ENCODE measurements around the gene TBKBP1.

TBKBP1 gene

DNA sequence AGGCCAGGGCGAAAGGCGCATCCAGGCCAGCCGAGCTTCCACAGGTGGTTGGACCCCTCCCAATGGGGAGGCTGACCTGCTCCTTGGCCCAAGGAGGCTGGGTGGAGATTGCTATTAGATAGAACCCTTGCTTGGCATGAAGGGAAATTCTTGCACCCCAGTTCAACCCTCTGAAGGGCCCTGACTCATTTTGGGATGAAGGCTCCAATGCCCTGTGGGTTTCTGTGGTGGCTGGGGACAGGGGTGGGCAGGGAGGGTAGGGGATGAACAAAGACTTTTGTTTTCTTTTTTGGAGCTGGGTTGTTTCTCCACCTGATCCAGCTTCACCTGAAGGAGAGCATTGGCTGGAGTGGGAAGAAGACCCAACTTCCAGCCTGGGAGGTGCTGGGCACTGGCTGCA, 22.4 kb downstream of the TBKBP1 start:
- no peak for DNase-seq

- DNase-seq: no peak
Measured at GRCh38 chr17:47717261-47717697, 23.3 kb downstream of the TBKBP1 start.

DNA sequence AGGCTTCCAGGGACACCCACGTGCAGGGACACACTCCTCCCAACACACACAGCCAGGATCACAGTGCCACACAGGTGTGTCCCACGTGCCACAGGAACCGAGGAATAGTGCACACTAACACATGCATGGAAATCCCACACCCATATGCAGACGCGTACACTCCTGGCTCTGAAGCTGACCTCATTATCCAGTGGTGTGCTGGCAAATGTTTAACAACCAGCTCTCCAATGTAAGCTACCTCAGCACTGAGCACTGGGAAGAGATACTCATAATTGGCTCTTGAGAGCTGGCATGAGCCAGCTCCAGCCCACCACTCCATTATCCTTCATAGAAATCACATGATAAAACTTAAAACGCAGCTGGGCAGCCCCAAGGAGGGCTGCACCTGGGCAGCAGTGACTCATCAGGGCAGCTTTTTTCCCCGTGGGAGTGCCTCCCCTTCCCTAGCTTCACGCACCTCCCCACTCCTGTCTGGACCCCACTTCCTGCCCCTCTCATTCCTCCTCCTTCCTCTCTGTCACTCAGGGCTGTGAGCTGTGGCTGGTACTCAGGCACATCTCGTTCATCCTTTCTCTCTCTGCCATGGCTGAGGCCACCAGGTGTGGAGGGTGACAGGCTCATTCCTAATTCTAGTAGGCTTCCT, 24.1 kb downstream of the TBKBP1 start:
- DNase-seq: no peak

DNA sequence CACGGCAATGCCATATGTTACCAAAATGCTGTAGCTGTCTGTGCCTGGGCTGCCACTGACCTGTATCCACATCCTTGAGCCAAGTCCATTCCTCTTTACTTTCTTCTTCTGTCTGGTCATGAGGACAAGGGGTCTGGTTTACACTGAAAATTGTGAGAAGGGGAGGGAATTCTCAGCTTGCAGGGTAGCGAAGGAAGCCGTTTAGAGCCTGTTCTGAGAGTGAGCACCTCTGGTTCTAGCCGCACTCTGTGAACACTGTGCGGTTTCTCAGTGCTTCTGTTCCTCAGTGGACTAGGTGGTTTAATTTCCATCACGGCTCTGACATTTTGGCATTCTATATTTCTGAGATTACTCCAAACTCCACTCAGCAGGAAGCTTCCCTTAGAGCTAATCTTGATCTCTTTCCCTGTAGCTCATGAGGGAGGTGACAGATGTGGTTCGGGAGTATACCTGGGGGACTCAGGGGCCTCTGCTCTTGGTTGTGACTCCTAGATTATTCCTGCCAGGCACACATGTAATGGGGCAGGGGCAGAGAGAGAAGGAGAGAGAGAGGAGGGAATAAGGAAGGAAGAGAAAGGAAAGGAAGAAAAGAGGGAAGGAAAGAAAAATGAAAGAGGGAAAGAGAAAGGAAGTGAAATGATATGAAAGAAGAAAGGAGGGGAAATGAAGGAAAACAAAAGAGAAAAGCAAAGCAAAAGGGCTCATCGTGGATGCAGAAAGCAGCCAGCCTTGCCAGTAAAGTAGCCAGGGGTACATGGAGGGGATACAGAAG, 24.9 kb downstream of the TBKBP1 start:
- no peak for DNase-seq

GRCh38 chr17:47719411-47720152, 25.6 kb downstream of the TBKBP1 start:
- DNase-seq: peak; percentile 95

GRCh38 chr17:47720196-47720595, 26.2 kb downstream of the TBKBP1 start:
- DNase-seq: no peak

GRCh38 chr17:47720754-47721533, 27.0 kb downstream of the TBKBP1 start:
- peak; percentile 98 for DNase-seq

DNA sequence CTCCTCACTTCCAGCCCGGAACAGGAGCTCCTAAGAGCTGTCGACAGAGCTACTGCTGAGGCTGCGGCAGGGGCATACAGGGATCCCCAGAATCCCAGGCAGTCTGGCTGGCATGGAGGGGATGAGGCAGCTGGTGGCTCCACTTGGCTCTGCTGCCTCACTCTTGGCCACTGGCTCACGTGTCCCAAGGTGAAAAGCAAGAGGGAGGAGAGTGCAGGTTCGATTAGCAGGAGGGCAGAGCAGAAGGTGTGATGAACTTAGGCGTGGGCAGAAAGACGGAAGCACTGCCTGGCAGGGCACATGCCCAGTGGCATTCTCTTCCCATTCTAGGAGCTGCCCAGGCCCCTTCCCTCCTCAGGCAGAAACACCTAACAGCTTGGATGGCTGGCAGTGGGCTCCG, 27.8 kb downstream of the TBKBP1 start:
- DNase-seq: no peak

- DNase-seq: no peak
Measured at GRCh38 chr17:47724705-47725104, 30.7 kb downstream of the TBKBP1 start.

DNA sequence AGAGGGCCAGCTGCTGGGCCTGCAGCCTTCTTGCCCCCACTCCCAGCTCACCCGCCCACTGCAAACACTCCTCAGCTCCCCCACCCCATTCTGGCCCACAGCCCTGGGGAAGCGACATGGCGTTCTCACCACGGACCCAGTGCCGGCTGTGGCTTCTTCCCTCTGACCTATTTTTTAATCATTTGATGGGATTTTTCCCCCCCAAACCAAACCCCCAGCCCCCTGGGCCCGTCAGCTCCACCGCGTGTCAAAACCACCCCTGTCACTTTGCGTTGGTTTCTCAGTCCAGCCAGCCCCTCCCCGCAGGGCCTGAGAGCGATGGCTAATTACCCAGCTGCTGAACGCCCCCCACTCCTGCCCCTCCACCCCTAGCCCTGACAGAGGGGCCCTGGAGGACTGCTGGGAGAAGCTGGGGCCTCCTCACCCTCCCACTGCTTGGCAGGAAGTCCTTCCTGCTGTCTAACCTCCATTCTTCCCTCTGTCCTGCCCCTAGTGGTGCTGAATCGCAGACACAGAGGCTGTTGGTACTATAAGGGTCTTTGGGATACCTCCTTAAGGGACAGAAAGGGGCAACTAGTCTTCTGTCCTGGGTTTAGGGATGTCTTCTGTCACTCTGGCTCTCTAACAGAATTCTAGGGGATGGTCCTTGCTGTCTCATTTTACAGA, 31.6 kb downstream of the TBKBP1 start:
- DNase-seq: no peak

GRCh38 chr17:47726796-47727703, 33.1 kb downstream of the TBKBP1 start:
- DNase-seq: no peak

DNA sequence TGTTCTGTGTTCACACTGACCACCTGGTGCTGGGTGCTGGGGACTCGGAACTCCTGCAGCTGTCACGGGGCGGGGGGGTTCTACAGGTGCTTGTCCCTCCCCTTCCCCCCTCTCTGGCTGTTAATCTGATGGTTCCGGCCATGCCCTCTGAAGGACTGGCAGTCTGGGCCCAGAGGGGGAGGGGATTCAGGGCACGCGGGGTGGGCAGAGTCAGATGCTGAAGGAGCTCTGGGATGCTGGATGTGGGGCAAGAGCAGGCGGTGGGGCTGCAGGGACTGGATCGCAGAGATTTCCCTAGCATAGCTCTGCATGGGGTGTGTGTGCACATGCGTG, 33.7 kb downstream of the TBKBP1 start:
- DNase-seq: no peak

DNA sequence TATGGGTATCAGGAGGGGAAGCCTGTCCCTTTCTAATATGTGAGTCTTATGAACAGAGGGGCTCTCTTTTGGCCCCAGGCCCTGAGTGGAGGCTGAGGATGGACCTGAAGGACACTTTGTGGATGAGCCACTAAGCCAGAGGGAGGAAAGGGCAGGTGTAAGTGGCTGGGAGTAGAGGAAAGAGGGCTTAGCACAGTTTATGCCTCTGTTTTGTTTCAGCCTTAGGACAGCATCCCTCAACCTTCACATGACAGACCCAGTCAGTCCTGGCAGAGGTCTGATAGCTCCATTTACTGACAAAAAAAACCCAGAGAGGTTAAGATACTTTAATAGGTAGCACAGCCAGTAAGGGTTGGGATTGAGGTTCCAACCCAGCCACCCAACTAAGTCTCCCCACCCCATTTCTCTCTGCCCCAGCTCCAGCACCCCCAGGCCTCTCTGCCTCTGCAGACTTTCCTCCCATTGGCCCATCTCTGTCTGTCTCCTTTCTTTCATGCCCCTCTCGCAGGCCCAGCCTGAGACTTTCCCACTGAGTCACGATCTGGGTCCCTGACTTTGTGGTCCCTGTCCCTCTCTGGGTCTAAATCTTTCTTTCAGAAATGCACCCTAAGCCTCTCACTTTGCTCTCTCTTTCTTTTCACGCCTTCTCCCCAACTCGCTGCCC, 34.4 kb downstream of the TBKBP1 start:
- DNase-seq: no peak

DNA sequence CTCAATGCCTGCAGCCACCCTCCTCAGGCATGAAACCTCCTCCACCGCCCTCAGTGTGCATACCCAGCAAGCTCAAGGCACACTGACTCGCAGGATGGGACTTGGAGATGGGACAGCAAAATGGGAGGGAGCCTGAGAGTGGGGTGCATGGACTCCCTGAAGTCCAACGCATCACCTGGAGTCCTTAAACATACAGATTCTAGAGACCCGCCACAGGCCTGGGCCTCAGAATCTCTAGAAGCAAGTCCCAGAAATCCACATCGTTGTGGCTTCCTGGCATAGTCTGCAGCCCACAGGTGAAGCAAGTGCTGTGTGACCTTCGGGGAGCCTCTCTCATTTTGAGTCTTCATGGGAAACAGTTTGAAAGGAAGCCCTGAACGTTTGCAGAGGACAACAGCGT, 35.5 kb downstream of the TBKBP1 start:
- no peak for DNase-seq

DNA sequence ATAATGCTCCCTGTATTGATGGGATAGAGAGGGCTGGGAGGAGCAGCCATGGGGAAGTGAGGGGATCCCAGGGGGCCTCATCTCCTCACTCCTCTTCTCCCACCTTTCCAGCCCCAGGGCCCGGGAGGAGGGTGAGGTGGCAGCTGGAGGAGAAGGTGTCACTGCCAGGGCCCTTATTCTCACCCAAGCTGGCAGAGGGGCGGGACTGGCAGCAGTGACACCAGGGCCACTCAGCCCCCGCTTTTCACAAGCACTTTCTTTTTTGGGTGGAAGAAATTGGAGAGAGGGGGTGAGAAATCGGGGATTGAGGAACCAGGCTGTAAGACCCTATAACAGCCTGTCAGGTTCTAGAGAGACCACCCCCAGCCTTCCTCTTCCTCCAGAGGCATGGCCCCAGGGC, 36.7 kb downstream of the TBKBP1 start:
- DNase-seq: no peak

DNA sequence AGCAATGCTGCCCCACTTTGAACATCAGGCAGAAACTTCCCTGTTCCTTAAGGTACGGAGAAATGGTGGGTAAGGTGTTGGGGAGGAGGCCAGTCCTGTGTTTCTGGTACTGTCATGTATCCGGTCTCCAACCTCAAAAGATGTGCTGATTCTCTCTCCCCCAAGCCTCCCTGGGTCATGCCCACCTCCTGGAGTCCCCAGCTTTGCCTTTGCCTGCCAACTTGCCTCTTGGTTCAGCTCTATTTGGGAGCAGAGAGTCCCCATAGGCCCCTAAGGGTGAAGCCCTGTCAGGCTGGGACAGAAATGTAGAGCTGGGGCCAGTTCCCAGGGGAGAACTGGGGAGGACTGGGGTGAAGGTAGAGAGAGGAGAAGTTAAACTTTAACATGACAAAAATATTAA, 37.4 kb downstream of the TBKBP1 start:
- DNase-seq: no peak

- DNase-seq: no peak
Measured at GRCh38 chr17:47732399-47733046, 38.6 kb downstream of the TBKBP1 start.

GRCh38 chr17:47733047-47733673, 39.2 kb downstream of the TBKBP1 start, which contains the start of gene TBX21:
Gene TBX21 (plus strand): TSS chr17:47733236. CDS start chr17:47733455, 219 bp downstream.
- peak; percentile 97 for DNase-seq

GRCh38 chr17:47733674-47734410, 39.9 kb downstream of the TBKBP1 start:
- no peak for DNase-seq

All from activated CD4-positive, alpha-beta T cell treated with anti-CD3 and anti-CD28 coated beads, Interleukin-2, amount 50 U/mL, for 16 hours (primary cell).